Measurements from ENCODE around the gene CATSPERD. TPM values are rescaled to one million over a fixed set of nuclear protein-coding genes. Genes with fewer than 3 reads are reported as not detected.

The CATSPERD gene
- total RNA-seq, 1 experiment from 2014 or later = not detected

GRCh38 chr19:5809469-5809868 is 89.0 kb downstream of the CATSPERD start:
- Histone ChIP-seq H3K9me2 (ENCODE audit: insufficient read depth) (no peaks in the 10 kb centered on the region), H3F3A (ENCODE audit: insufficient read depth, low read depth) (no peaks in the 10 kb centered on the region; the same call in 1 of the 2 replicates), H3K79me2 (ENCODE audit: low read depth) (no peaks in the 10 kb centered on the region), H3K36me3 (ENCODE audit: low read depth) (no peaks in the 10 kb centered on the region), H3K27me3 (ENCODE audit: insufficient read depth, low read depth) (0 out of 2 replicates have a peak, but pooled peaks cover 8% of the 10 kb centered on the region), H3K4me2 (no peak overlapping the region), H3K9me3 (ENCODE audit: insufficient read depth, low read depth) (no peaks in the 10 kb centered on the region), H3K4me1 (replicated peaks; ENCODE audit: insufficient read depth) (no peaks in the 10 kb centered on the region), H4K20me1 (ENCODE audit: insufficient read depth) (no peaks in the 10 kb centered on the region), H3K27ac (peak overlapping the region; percentile 34; the same call in 1 of the 2 replicates), H3K4me3 (no peak overlapping the region), H2AFZ (no peak overlapping the region)
- no TSS peak for BruUV-seq (replicated peaks)
- TF ChIP-seq EZH2 (IDR thresholded peaks at IDR 0.05; ENCODE audit: low read depth) (no peak), CTCF (conservative IDR thresholded peaks at IDR 0.05) (no peak)
- CTCF ChIA-PET = interaction anchor here (0.6 to 1.0 kb wide), 4 partner anchors 31 to 929 kb away, joined by 7 to 14 read pairs (median 8); no protein-coding TSS in a partner anchor
- POLR2A ChIA-PET (ENCODE audit: unreplicated experiment) = no interaction called here
- DNase-seq = no peak
- intact Hi-C loops (cut with micrococcal nuclease; ENCODE audit: unreplicated experiment) = loop anchor here (10.0 kb wide), 2 partner anchors 175 to 215 kb away; no protein-coding TSS in a partner anchor

- TF ChIP-seq CTCF (conservative IDR thresholded peaks at IDR 0.05) (no peak), EZH2 (IDR thresholded peaks at IDR 0.05; ENCODE audit: low read depth) (no peak)
- POLR2A ChIA-PET (ENCODE audit: unreplicated experiment) = no interaction called here
- CTCF ChIA-PET = no interaction called here
- H3K4me2 ChIP-seq = no peak overlapping the region
- H2AFZ ChIP-seq = no peak overlapping the region
- no peak for DNase-seq
- H3K4me1 ChIP-seq (replicated peaks; ENCODE audit: insufficient read depth) = no peaks in the 10 kb centered on the region
- H3K36me3 ChIP-seq (ENCODE audit: low read depth) = no peaks in the 10 kb centered on the region
- H3F3A ChIP-seq (ENCODE audit: insufficient read depth, low read depth) = no peaks in the 10 kb centered on the region; the same call in 1 of the 2 replicates
- H3K4me3 ChIP-seq = no peak overlapping the region
- no peak overlapping the region for H3K27ac ChIP-seq
- no peaks in the 10 kb centered on the region for H4K20me1 ChIP-seq (ENCODE audit: insufficient read depth)
- BruUV-seq (replicated peaks) = no TSS peak
- no peaks in the 10 kb centered on the region for H3K79me2 ChIP-seq (ENCODE audit: low read depth)
- intact Hi-C loops (cut with micrococcal nuclease; ENCODE audit: unreplicated experiment) = no loop called here
- H3K9me3 ChIP-seq (ENCODE audit: insufficient read depth, low read depth) = no peaks in the 10 kb centered on the region
- no peaks in the 10 kb centered on the region for H3K9me2 ChIP-seq (ENCODE audit: insufficient read depth)
- H3K27me3 ChIP-seq (ENCODE audit: insufficient read depth, low read depth) = 0 out of 2 replicates have a peak, but pooled peaks cover under 1% of the 10 kb centered on the region
Observed at GRCh38 chr19:5811117-5811516, 90.7 kb downstream of the CATSPERD start.

- no peak for TF ChIP-seq EZH2 (IDR thresholded peaks at IDR 0.05; ENCODE audit: low read depth)
- no peak overlapping the region for H2AFZ ChIP-seq
- H4K20me1 ChIP-seq (ENCODE audit: insufficient read depth) = no peaks in the 10 kb centered on the region
- H3K79me2 ChIP-seq (ENCODE audit: low read depth) = no peaks in the 10 kb centered on the region
- intact Hi-C loops (cut with micrococcal nuclease; ENCODE audit: unreplicated experiment) = no loop called here
- H3K9me3 ChIP-seq (ENCODE audit: insufficient read depth, low read depth) = no peaks in the 10 kb centered on the region
- no peaks in the 10 kb centered on the region for H3K36me3 ChIP-seq (ENCODE audit: low read depth)
- no peak overlapping the region for H3K4me2 ChIP-seq
- no peak overlapping the region for H3K4me3 ChIP-seq
- no peaks in the 10 kb centered on the region for H3K27me3 ChIP-seq (ENCODE audit: insufficient read depth, low read depth)
- H3K4me1 ChIP-seq (replicated peaks; ENCODE audit: insufficient read depth) = no peaks in the 10 kb centered on the region
- no peak overlapping the region for H3K27ac ChIP-seq
- no TSS peak for BruUV-seq (replicated peaks)
- no peak for DNase-seq
- CTCF ChIA-PET = no interaction called here
- H3K9me2 ChIP-seq (ENCODE audit: insufficient read depth) = no peaks in the 10 kb centered on the region
- POLR2A ChIA-PET (ENCODE audit: unreplicated experiment) = no interaction called here
- no peaks in the 10 kb centered on the region for H3F3A ChIP-seq (ENCODE audit: insufficient read depth, low read depth)
Observed at GRCh38 chr19:5814123-5814851, 93.8 kb downstream of the CATSPERD start.
